GM19467 (cell line): Measurements from ENCODE around the gene KCNMA1.
"Not testable (repeated sequence)": the region's sequence is repeated elsewhere in the genome, so short reads cannot be mapped to it uniquely, and the experiment has no call there.

ENCODE experiments used
- ATAC-seq: cut with Tn5 transposase; IDR thresholded peaks from one replicate; pipeline ENCODE4 v1.9.1; 2021; ENCODE audit warnings: mild to moderate bottlenecking, moderate library complexity; ENCODE audit not compliant: unreplicated experiment

Gene KCNMA1

GRCh38 chr10:77637532-77638320 lies at the start of gene KCNMA1:
Gene KCNMA1, minus strand, starts transcription at chr10:77637808.
- ATAC-seq: no peak

- ATAC-seq: no peak
Observed at GRCh38 chr10:77686650-77687417, 49.2 kb upstream of the KCNMA1 start.

DNA sequence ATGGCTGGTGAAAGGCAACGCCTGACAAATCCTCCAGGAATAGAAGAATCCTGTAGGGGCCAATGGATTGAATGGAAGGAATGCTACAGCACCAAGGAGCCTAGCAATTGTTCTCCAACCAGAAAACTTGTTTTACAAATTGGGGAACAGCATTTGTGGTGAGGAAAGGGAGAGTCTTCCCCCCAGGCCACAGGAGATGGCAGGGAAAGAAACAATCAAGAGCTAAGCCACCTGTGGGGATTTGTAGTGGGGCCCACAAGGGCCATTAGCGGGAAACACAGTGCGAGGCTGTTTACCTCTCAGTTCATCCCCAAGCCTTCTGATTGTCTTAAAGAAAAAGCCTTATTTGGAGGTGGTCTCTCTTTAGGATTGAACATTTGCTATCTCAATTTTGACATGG lies 48.5 kb upstream of the KCNMA1 start:
- ATAC-seq: no peak

- no peak for ATAC-seq
Observed at GRCh38 chr10:77685432-77685831, 47.8 kb upstream of the KCNMA1 start.

DNA sequence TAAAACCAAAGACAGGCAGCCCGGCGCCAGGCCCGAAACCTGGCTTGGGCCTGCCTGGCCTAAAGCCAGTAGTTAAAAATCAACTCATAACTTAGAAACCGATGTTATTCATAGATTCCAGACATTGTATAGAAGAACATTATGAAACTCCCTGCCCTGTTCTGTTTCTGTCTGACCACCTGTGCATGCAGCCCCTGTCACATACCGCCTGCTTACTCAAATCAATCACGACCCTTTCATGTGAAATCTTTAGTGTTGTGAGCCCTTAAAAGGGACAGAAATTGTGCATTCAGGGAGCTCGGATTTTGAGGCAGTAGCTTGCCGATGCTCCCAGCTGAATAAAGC lies 45.5 kb upstream of the KCNMA1 start:
- ATAC-seq: not testable (repeated sequence)

DNA sequence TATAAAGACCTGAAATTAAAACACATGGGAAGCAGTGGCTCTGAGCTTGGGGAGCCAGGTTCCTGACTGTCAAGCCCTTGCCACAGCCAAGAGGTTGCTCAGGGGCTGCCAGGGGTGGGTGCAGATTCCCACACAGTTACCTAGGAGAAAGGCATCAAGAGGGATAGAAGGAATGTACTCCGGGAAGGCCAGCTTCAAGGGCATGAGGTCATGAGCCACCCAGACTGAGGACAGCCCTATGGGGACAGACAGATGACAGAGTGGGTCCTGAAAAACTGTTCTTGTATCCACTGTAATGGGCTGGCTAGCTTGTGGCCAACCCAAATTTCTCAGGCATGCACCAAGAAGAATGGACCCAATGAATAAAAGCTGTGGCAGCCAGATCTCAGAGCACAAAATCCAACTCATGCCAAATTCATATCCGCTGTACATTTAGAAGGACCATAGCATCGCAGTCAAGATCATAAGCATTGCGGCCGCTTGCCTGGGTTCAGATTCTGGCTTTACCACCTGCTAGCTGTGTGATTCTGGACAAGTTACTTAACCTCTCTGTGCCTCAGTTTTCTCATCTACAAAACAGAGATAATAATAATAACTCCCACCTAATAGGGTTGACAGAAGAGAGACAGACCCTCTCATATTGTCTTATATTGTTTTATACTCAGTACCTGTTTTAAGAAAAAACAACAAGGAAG lies 44.9 kb upstream of the KCNMA1 start:
- no peak for ATAC-seq

- no peak for ATAC-seq
Observed at GRCh38 chr10:77681839-77682238, 44.2 kb upstream of the KCNMA1 start.

GRCh38 chr10:77680811-77681210 lies 43.2 kb upstream of the KCNMA1 start:
- no peak for ATAC-seq

DNA sequence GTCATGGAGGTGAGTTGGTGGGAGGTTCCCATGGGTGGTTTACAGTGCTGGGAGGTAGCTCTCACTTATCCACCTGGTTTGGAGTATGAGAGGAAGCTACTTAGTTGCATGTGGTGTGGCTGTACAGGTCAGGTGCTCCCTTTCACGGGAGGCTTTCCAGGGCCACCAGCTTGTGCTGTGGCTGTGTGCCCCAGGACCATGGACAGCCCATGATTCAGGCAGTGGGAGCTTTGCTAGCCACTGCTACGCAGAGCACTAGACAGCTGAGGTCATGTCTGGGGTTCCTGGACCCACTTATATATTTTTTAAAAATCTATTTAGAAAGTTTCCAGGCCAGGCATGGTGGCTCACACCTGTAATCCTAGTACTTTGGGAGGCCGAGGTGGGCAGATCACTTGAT lies 42.5 kb upstream of the KCNMA1 start:
- no peak for ATAC-seq

DNA sequence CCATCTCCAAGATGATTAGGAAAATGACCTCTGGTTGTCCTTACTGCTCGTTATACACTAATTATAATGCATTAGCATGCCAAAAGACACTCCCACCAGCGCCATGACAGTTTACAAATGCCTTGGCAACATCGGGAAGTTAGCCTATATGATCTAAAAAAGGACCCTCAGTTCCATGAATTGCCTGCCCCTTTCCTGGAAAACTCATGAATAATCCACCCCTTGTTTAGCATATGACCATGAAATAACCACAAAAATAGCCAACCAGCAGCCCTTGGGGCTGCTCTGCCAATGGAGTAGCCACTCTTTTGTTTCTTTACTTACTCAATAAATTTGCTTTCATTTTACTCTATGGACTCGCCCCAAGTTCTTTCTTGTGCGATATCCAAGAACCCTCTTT lies 41.6 kb upstream of the KCNMA1 start:
- no peak for ATAC-seq

GRCh38 chr10:77678146-77678545 lies 40.5 kb upstream of the KCNMA1 start:
- ATAC-seq: no peak

- ATAC-seq: no peak
Observed at GRCh38 chr10:77675347-77675746, 37.7 kb upstream of the KCNMA1 start.

DNA sequence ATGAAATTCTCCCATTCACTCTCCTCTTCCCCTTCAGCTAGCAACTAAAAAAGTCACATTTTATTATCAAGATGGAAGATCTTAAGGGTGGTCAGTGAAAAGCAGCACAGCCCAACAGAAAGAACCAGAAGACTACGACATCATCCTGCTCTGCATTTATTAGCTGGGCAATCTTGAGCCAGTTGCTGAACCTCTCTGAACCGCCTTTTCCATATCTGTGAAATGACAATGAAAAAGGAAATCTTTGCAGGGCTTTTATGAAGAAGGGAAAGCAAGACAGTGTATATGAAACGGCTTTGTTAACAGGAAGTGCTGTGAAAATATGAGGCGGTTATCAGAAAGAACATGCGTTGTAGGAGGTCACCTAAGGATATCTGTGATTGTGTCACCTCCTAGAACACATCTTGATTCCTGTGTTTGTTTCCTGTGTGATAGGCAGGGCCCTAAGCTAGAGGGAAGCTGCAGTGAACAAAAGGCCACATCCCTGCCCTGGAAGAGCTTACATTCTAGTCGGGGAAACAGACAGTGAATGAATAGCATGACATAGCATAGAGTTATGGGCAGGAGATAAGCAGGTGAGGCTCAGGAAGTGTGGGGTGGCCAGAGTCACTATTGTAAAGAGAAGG lies 36.0 kb upstream of the KCNMA1 start:
- ATAC-seq: no peak

DNA sequence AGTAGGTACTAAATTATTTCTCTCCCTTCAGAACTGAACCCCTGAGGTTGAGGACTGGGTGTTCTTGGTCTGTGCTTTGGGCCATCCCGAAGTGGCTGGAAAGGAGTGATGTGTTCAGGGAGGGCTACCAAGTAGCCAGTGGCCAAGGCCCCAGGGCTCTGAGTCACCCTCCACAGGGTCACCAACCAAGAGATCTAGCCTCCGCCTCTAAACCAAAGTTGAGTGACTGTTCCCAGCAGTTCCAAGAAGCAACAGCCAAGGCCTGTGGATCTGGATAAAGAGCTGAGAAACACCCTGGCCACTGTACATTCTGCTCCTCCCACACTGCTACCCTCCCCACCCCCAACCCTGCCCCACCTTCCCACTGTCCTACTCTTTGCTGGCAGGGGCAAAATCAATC lies 35.5 kb upstream of the KCNMA1 start:
- no peak for ATAC-seq

DNA sequence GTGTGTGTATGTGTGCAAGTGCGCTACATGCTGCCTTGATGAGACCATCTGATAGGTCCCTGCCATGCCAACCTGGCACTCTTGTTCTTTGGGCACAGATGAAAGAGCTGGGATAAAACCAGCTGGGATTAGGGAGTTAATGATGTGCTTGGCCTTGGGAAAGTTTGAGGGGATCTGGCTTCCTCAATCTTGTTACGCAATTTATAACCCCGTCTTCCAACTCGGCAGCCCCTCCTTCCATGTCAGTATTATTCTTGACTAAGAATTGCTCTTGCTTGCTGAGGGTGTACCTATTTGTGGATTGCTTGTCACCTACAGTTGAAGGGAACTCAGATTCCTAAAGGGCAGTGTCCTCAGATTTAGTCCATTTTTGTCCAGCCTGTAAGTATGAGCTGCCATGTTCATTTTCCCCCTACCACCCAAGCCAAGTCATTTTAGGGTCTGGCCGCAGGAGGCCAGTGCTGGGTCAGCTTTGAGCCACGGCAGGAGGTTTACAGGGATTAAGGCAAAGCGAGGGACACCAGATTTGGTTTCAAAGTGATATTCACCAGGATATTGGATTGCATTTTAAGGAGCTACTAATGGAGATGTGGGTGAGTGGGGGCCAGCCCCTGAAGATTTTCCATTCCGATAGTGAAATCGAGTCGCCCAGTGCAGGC lies 34.1 kb upstream of the KCNMA1 start:
- no peak for ATAC-seq

GRCh38 chr10:77670817-77671443 lies 33.3 kb upstream of the KCNMA1 start:
- ATAC-seq: no peak

DNA sequence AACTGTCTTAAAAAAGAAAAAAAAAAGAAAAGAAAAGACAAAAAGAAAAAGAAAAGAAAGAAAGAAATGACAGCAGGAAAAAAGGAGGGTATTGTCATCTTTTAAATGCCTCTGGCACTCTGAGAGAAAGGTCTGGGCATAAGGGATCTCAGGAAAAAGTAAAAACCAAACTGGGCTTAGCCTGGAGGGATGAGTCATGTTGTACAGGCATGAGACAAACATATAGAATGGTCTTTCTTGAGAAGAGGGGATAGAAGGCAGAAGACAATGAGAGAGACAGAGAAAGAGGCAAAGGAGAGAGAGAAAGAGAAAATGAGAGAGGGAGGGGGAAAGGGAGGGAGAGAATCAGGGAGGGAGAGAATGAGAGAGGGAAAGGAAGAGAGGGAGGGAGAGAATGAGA lies 32.3 kb upstream of the KCNMA1 start:
- no peak for ATAC-seq

DNA sequence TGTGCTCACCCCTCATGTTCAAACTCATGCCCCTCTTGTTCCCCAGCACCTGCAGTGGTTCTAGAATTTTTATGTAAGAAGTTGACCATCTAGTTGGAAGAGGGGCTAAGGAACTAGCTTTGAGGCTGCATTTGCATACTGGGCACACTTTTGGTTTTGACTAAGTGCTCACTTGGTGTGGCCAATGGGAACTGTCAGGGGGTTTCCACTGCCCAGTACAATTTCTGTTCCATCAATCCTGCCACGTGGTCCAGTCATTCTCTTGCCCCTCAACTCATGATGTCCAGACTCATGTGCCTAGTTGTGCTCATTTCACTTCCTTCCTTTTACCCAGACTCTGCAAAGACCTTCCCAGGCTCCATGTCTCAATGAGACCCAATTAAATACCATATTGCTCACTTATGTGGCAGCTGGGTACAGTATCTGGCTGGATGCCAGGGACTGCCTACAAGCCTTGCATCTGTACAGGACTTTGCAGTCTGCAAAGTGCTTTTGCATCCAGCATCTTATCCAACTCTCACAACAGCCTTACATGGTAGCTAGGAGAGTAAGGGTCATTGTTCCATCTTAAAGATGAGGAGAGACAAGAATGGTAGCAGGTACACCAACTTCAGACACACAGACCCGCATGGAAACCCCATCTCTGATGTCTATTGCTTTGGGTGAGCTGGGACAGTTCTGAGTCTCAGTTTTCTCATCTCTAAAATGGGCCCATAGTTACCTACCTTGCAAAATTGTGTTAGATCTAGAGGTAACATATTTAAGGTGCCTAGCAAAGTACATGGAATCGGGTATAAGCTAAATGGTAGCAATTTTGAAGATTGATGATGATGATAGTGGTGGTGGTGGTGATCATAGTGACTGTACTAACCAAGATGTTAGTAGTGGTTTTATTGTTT lies 30.1 kb upstream of the KCNMA1 start:
- ATAC-seq: no peak

DNA sequence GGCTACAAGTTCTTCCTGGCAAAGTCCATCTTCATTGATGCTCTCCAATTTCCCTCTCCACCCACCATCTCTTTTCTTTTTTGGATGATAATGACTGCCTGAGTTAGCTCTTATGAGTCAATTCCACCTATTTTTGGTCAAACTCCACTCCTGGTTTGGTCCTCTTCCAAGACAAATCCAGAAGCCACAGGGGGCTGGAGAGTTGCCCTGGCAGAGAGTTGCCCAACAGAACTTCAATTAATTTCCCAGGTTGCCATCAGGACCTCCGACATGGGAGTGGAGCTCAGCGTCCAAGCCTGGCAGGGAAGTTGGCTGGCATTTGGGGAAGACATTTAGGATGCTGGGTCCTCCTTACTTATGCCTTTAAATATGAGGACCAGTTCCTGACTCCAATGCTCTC lies 29.2 kb upstream of the KCNMA1 start:
- no peak for ATAC-seq
